LoVo (cell line): ENCODE results near the gene FRAS1.
"Not testable (repeated sequence)": the region's sequence is repeated elsewhere in the genome, so short reads cannot be mapped to it uniquely, and the experiment has no call there.

ENCODE experiments used
- DNase-seq: peaks from one replicate; pipeline ENCODE4 v3.0.0-alpha.2; 2016; ENCODE audit warnings: low spot score

Gene FRAS1

GRCh38 chr4:78548889-78549288 lies 491.8 kb downstream of the FRAS1 start:
- DNase-seq, result not testable (repeated sequence)

GRCh38 chr4:78551420-78552351 lies 494.6 kb downstream of the FRAS1 start, which contains the start of gene ANXA3:
Gene ANXA3 (plus strand): TSS chr4:78551770. CDS start chr4:78554474, 2,704 bp downstream.
- DNase-seq, result peak; percentile 65

GRCh38 chr4:78552389-78553042 lies 495.4 kb downstream of the FRAS1 start:
- DNase-seq, result peak; percentile 80

GRCh38 chr4:78553043-78553396 lies 495.9 kb downstream of the FRAS1 start:
- DNase-seq, result no peak

GRCh38 chr4:78553529-78554060 lies 496.5 kb downstream of the FRAS1 start:
- no peak for DNase-seq

- peak; percentile 57 for DNase-seq
These were observed 499.5 kb downstream of the FRAS1 start for GRCh38 chr4:78556665-78557064.

- no peak for DNase-seq
These were observed 500.7 kb downstream of the FRAS1 start for GRCh38 chr4:78557841-78558240.

GRCh38 chr4:78558410-78558809 lies 501.3 kb downstream of the FRAS1 start:
- no peak for DNase-seq

GRCh38 chr4:78560296-78560963 lies 503.3 kb downstream of the FRAS1 start:
- peak; percentile 76 for DNase-seq

GRCh38 chr4:78561677-78562076 lies 504.6 kb downstream of the FRAS1 start:
- DNase-seq, result no peak

- DNase-seq, result no peak
These were observed 505.6 kb downstream of the FRAS1 start for GRCh38 chr4:78562687-78563086.

GRCh38 chr4:78565971-78566372 lies 508.8 kb downstream of the FRAS1 start:
- peak; percentile 66 for DNase-seq

- DNase-seq, result no peak
These were observed 509.8 kb downstream of the FRAS1 start for GRCh38 chr4:78566834-78567499.

- DNase-seq, result no peak
These were observed 510.5 kb downstream of the FRAS1 start for GRCh38 chr4:78567500-78568060.

GRCh38 chr4:78568640-78569305 lies 511.6 kb downstream of the FRAS1 start:
- DNase-seq, result no peak

GRCh38 chr4:78569306-78569821 lies 512.2 kb downstream of the FRAS1 start:
- peak; percentile 62 for DNase-seq

- no peak for DNase-seq
These were observed 513.0 kb downstream of the FRAS1 start for GRCh38 chr4:78570117-78570516.

- no peak for DNase-seq
These were observed 514.7 kb downstream of the FRAS1 start for GRCh38 chr4:78571804-78572203.

GRCh38 chr4:78578674-78579425 lies 521.7 kb downstream of the FRAS1 start:
- no peak for DNase-seq

- no peak for DNase-seq
These were observed 524.5 kb downstream of the FRAS1 start for GRCh38 chr4:78581618-78582017.
